Mesenchymal stem cell (in vitro differentiated cells and primary cell): ENCODE results near the gene SLC27A2.

Source experiments
- DNase-seq: peaks from one replicate; pipeline ENCODE4 v3.0.0-alpha.2; 2013
- H2AFZ ChIP-seq: one replicate; pipeline ENCODE4 v1.6.1; 2013; ENCODE audit warnings: low read depth, mild to moderate bottlenecking, control low read depth, inconsistent platforms, low read length, moderate library complexity
- H2AK5ac ChIP-seq: 2 replicates; pipeline ENCODE4 v1.6.1; 2013; ENCODE audit warnings: low read length, moderate library complexity, mild to moderate bottlenecking, inconsistent platforms; ENCODE audit not compliant: severe bottlenecking
- H2BK120ac ChIP-seq: one replicate; pipeline ENCODE4 v1.6.1; 2013; ENCODE audit warnings: low read depth, mild to moderate bottlenecking, inconsistent platforms, low read length, moderate library complexity
- H2BK12ac ChIP-seq, 2 experiments: one replicate each; pipeline ENCODE4 v1.6.1; 2013; ENCODE audit warnings: inconsistent platforms in 2 of 2, low read length in 2 of 2, mild to moderate bottlenecking in 2 of 2, moderate library complexity in 2 of 2, control low read depth in 1 of 2
- H2BK15ac ChIP-seq: one replicate; pipeline ENCODE4 v1.6.1; 2013; ENCODE audit warnings: mild to moderate bottlenecking, low read depth, inconsistent platforms; ENCODE audit not compliant: poor library complexity, severe bottlenecking
- H2BK5ac ChIP-seq: 2 replicates; pipeline ENCODE4 v1.6.1; 2013; ENCODE audit warnings: low read depth, mild to moderate bottlenecking, low read length, control low read depth, inconsistent platforms; ENCODE audit not compliant: poor library complexity, severe bottlenecking
- H3K14ac ChIP-seq, 2 experiments: one replicate each; pipeline ENCODE4 v1.6.1; 2013; ENCODE audit warnings: inconsistent platforms in 2 of 2, low read length in 2 of 2, control low read depth in 1 of 2, mild to moderate bottlenecking in 1 of 2, moderate library complexity in 1 of 2
- H3K18ac ChIP-seq, 2 experiments: one replicate each; pipeline ENCODE4 v1.6.1; 2013; ENCODE audit warnings: inconsistent platforms in 2 of 2, low read length in 2 of 2, control low read depth in 1 of 2, low read depth in 1 of 2, mild to moderate bottlenecking in 1 of 2
- H3K23ac ChIP-seq, 2 experiments: one replicate each; pipeline ENCODE4 v1.6.1; 2013; ENCODE audit warnings: inconsistent platforms in 2 of 2, low read length in 2 of 2, mild to moderate bottlenecking in 2 of 2, moderate library complexity in 2 of 2, control low read depth in 1 of 2
- H3K27ac ChIP-seq: 2 replicates; pipeline ENCODE4 v1.5.1; 2013; ENCODE audit warnings: mild to moderate bottlenecking, moderate library complexity, low read length, control low read depth, inconsistent platforms; ENCODE audit not compliant: poor library complexity, severe bottlenecking
- H3K27me3 ChIP-seq, 2 experiments: 2 replicates each; pipeline versions ENCODE4 v1.6.1 to v1.7.0; 2013; ENCODE audit warnings: low read length in 2 of 2, mild to moderate bottlenecking in 2 of 2, moderate library complexity in 2 of 2, control low read depth in 1 of 2, inconsistent platforms in 1 of 2; ENCODE audit not compliant: control insufficient read depth in 1 of 2, insufficient read depth in 1 of 2
- H3K36me3 ChIP-seq, 2 experiments: 2 replicates each; pipeline versions ENCODE4 v1.6.1 to v1.7.0; 2013; ENCODE audit warnings: low read length in 2 of 2, control low read depth in 1 of 2, inconsistent platforms in 1 of 2, low read depth in 1 of 2, mild to moderate bottlenecking in 1 of 2; ENCODE audit not compliant: insufficient read depth in 2 of 2, control insufficient read depth in 1 of 2
- H3K4ac ChIP-seq, 2 experiments: one replicate each; pipeline ENCODE4 v1.6.1; 2013; ENCODE audit warnings: inconsistent platforms in 2 of 2, low read length in 2 of 2, mild to moderate bottlenecking in 2 of 2, moderate library complexity in 2 of 2, control low read depth in 1 of 2, low read depth in 1 of 2
- H3K4me1 ChIP-seq: 2 replicates; pipeline ENCODE4 v1.6.1; 2013; ENCODE audit warnings: low read depth, low read length, control low read depth; ENCODE audit not compliant: control insufficient read depth, insufficient read depth
- H3K4me2 ChIP-seq: 2 replicates; pipeline ENCODE4 v1.6.1; 2013; ENCODE audit warnings: low read length, mild to moderate bottlenecking, inconsistent platforms; ENCODE audit not compliant: poor library complexity, severe bottlenecking
- H3K4me3 ChIP-seq, 2 experiments: 2 replicates each; pipeline versions ENCODE4 v1.5.1 to v1.7.0; 2013; ENCODE audit warnings: low read length in 2 of 2, mild to moderate bottlenecking in 2 of 2, control low read depth in 1 of 2, low read depth in 1 of 2; ENCODE audit not compliant: insufficient read depth in 1 of 2
- H3K79me1 ChIP-seq: replicated peaks from 2 replicates; pipeline ENCODE4 v1.6.1; 2013; ENCODE audit warnings: mild to moderate bottlenecking, control low read depth, low read length, inconsistent platforms; ENCODE audit not compliant: poor library complexity, severe bottlenecking
- H3K9ac ChIP-seq: 2 replicates; pipeline ENCODE4 v1.7.0; 2013; ENCODE audit warnings: mild to moderate bottlenecking, low read length, moderate library complexity
- H3K9me3 ChIP-seq: 2 replicates; pipeline ENCODE4 v1.7.0; 2013; ENCODE audit warnings: mild to moderate bottlenecking, low read length; ENCODE audit not compliant: control insufficient read depth
- H4K8ac ChIP-seq: one replicate; pipeline ENCODE4 v1.6.1; 2013; ENCODE audit warnings: inconsistent platforms, mild to moderate bottlenecking, low read length, moderate library complexity
- H4K91ac ChIP-seq: one replicate; pipeline ENCODE4 v1.6.1; 2013; ENCODE audit warnings: mild to moderate bottlenecking, low read length, inconsistent platforms
- WGBS: methylation state at CpG from one replicate; pipeline ENCODE4 v1.1.7; 2013; ENCODE audit warnings: mixed read lengths; 5-methylcytosine and 5-hydroxymethylcytosine counted together

Gene SLC27A2

DNA sequence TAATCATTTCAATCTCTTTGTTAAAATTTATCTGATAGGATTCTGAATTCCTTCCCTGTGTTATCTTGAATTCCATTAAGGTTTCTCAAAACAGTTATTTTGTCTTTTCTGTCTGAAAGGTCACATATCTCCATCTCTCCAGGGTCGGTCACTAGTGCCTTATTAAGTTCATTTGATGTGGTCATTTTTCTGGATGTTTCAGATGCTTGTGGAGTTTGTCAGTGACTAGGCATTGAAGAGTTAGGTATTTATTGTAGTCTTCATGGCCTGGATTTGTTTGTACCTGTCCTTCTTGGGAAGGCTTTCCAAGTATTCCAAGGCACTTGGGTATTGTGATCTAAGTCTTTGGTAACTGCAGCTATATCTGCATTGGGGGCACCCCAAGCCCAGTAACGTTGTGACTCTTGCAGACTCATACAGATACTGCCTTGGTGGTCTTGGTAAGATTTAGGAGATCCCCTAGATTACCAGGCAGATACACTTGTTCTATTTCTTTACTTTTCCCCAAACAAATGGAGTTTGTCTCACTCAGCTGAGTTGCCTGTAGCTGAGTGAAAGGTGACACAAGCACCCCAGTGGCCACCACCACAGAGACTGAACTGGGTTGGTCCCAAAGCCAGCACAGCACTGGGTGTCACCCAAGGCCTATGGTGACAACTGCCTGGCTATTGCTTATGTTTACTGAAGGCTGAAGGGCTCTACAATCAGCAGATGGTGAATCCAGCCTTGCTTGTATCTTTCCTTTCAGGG is 18.9 kb upstream of the SLC27A2 start:
- no peak overlapping the region for H4K91ac ChIP-seq
- H3K4me1 ChIP-seq = no peaks in the 10 kb centered on the region
- no peak overlapping the region for H2BK120ac ChIP-seq
- no peak overlapping the region for H3K18ac ChIP-seq
- no peak overlapping the region for H4K8ac ChIP-seq
- no peak overlapping the region for H3K4ac ChIP-seq
- H3K4me2 ChIP-seq = no peak overlapping the region
- no peak overlapping the region for H2BK12ac ChIP-seq
- no peak overlapping the region for H2BK5ac ChIP-seq
- H3K36me3 ChIP-seq = no peaks in the 10 kb centered on the region
- H3K79me1 ChIP-seq = no peaks in the 10 kb centered on the region
- 41% methylated on average over 2 of the region's 2 CpGs for WGBS
- no peak overlapping the region for H3K14ac ChIP-seq
- no peaks in the 10 kb centered on the region for H3K9me3 ChIP-seq
- no peaks in the 10 kb centered on the region for H3K27me3 ChIP-seq
- H3K27ac ChIP-seq = no peak overlapping the region
- no peak overlapping the region for H3K9ac ChIP-seq
- H2BK15ac ChIP-seq = no peak overlapping the region
- no peak overlapping the region for H3K23ac ChIP-seq
- no peak overlapping the region for H3K4me3 ChIP-seq
- H2AK5ac ChIP-seq = no peak overlapping the region
- no peak for DNase-seq
- no peak overlapping the region for H2AFZ ChIP-seq

DNA sequence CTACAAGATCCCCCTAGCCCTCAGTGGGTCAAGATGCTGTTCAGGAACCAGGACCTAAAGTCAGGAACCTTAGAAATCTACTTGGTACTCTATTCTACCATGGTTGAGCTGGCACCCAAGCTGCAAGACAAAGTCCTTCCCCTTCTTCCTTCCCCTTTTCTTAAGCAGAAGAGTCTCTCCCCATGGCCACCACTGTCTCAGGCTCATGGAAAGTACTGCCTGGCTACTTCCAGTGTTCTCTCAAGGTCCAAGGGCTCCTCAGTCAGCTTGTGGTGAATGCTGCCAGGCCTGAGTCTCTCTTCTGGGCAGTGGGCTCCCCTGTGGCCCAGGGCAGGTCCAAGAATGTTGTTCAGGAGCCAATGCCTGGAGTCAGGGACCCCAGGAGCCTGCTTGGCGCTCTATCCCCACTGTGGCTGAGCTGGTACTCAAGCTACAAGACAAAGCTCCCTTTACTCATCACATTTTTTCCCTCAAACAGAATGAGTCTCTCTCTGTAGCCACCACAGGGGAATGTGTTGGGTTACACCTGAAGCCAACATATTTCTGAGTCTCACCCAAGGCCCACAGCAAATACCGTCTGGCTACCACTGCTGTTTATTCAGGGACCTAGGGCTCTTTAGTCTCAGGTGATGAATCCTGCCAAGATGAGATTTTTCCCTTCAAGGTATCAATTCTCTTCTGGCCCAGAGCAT is 18.1 kb upstream of the SLC27A2 start:
- Histone ChIP-seq H3K9me3 (no peaks in the 10 kb centered on the region), H2BK5ac (no peak overlapping the region), H2AK5ac (no peak overlapping the region), H3K23ac (no peak overlapping the region), H3K9ac (no peak overlapping the region), H4K8ac (no peak overlapping the region), H2BK12ac (peak overlapping the region in 1 of 2 experiments; percentile 46), H3K27ac (no peak overlapping the region), H2BK15ac (no peak overlapping the region), H3K14ac (no peak overlapping the region), H3K4me2 (no peak overlapping the region), H3K36me3 (no peaks in the 10 kb centered on the region), H3K27me3 (no peaks in the 10 kb centered on the region), H2BK120ac (no peak overlapping the region), H3K18ac (no peak overlapping the region), H3K4me1 (no peaks in the 10 kb centered on the region), H2AFZ (no peak overlapping the region), H3K4me3 (no peak overlapping the region), H3K4ac (no peak overlapping the region), H4K91ac (peak overlapping the region; percentile 35), H3K79me1 (no peaks in the 10 kb centered on the region)
- DNase-seq = no peak
- WGBS = 77% methylated on average over 2 of the region's 2 CpGs

DNA sequence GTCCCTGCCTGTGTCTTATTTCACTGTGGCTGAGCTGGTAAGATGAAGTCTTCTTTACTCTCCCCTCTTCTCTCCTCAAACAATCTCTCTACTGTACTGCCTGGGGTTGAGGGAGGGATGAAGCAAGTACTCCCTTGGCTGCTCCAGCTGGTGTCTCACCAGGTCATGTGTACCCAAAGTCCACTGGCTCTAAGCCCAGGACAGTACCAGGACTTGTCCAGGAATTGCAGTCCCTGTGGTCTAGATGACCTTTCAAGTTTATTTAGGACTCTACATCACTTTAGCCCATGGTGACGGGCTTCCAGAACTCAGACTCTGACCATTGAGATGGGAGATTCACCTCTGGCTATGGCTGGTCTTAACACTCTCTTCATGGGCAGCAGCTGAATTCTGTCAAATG is 17.5 kb upstream of the SLC27A2 start:
- H2BK15ac ChIP-seq = no peak overlapping the region
- H2BK5ac ChIP-seq = no peak overlapping the region
- no peak overlapping the region for H3K9ac ChIP-seq
- no peak overlapping the region for H3K4ac ChIP-seq
- no peaks in the 10 kb centered on the region for H3K9me3 ChIP-seq
- H4K91ac ChIP-seq = no peak overlapping the region
- no peaks in the 10 kb centered on the region for H3K27me3 ChIP-seq
- no peaks in the 10 kb centered on the region for H3K4me1 ChIP-seq
- H3K18ac ChIP-seq = peak overlapping the region in 1 of 2 experiments; percentile 33
- DNase-seq = no peak
- 96% methylated on average over 1 of the region's 1 CpG for WGBS
- H4K8ac ChIP-seq = no peak overlapping the region
- H2AK5ac ChIP-seq = no peak overlapping the region
- no peaks in the 10 kb centered on the region for H3K79me1 ChIP-seq
- peak overlapping the region in 1 of 2 experiments; percentile 46 for H2BK12ac ChIP-seq
- H3K36me3 ChIP-seq = no peaks in the 10 kb centered on the region
- H3K27ac ChIP-seq = no peak overlapping the region
- no peak overlapping the region for H3K14ac ChIP-seq
- H3K4me2 ChIP-seq = no peak overlapping the region
- no peak overlapping the region for H2AFZ ChIP-seq
- no peak overlapping the region for H3K4me3 ChIP-seq
- no peak overlapping the region for H3K23ac ChIP-seq
- H2BK120ac ChIP-seq = no peak overlapping the region

GRCh38 chr15:50166216-50166615 is 15.8 kb upstream of the SLC27A2 start:
- H2BK5ac ChIP-seq = no peak overlapping the region
- H2AK5ac ChIP-seq = no peak overlapping the region
- no peak overlapping the region for H4K91ac ChIP-seq
- H3K18ac ChIP-seq = no peak overlapping the region
- H3K23ac ChIP-seq = no peak overlapping the region
- H3K4me1 ChIP-seq = no peaks in the 10 kb centered on the region
- H3K79me1 ChIP-seq = no peaks in the 10 kb centered on the region
- no peak overlapping the region for H3K4ac ChIP-seq
- no peak overlapping the region for H2AFZ ChIP-seq
- H3K27ac ChIP-seq = no peak overlapping the region
- H3K36me3 ChIP-seq = no peaks in the 10 kb centered on the region
- H2BK15ac ChIP-seq = no peak overlapping the region
- 75% methylated on average over 1 of the region's 1 CpG for whole genome bisulfite sequencing
- H3K9ac ChIP-seq = peak overlapping the region; percentile 64
- peak; percentile 58 for DNase-seq
- no peaks in the 10 kb centered on the region for H3K9me3 ChIP-seq
- no peak overlapping the region for H3K4me2 ChIP-seq
- H3K27me3 ChIP-seq = no peaks in the 10 kb centered on the region
- H2BK120ac ChIP-seq = no peak overlapping the region
- no peak overlapping the region for H3K4me3 ChIP-seq
- H2BK12ac ChIP-seq = no peak overlapping the region
- H3K14ac ChIP-seq = no peak overlapping the region
- H4K8ac ChIP-seq = no peak overlapping the region
